H9 (cell line): ENCODE measurements around the gene PIGS. TPM values are rescaled to one million over a fixed set of nuclear protein-coding genes. Genes with fewer than 3 reads are reported as not detected.

Experiments used
- DNase-seq: peaks from one replicate; pipeline ENCODE4 v3.0.0-alpha.2; 2017
- H2AFZ ChIP-seq: one replicate; pipeline ENCODE4 v1.6.1; 2013; ENCODE audit warnings: mild to moderate bottlenecking, low read length, control low read depth, moderate library complexity
- H2AK5ac ChIP-seq: 2 replicates; pipeline ENCODE4 v1.6.1; 2013; ENCODE audit warnings: low read length, control low read depth, mixed read lengths; ENCODE audit not compliant: insufficient read length
- H2BK120ac ChIP-seq: one replicate; pipeline ENCODE4 v1.6.1; 2013; ENCODE audit warnings: low read depth, mild to moderate bottlenecking, low read length, control low read depth, inconsistent platforms; ENCODE audit not compliant: poor library complexity, severe bottlenecking
- H2BK12ac ChIP-seq: 2 replicates; pipeline ENCODE4 v1.6.1; 2013; ENCODE audit warnings: low read length, control low read depth, mixed read lengths, low read depth; ENCODE audit not compliant: insufficient read length
- H2BK15ac ChIP-seq: 2 replicates; pipeline ENCODE4 v1.6.1; 2013; ENCODE audit warnings: low read depth, low read length, control low read depth
- H2BK20ac ChIP-seq: one replicate; pipeline ENCODE4 v1.6.1; 2013; ENCODE audit warnings: low read depth, mild to moderate bottlenecking, low read length, control low read depth, inconsistent platforms; ENCODE audit not compliant: poor library complexity, severe bottlenecking
- H2BK5ac ChIP-seq: 2 replicates; pipeline ENCODE4 v1.6.1; 2013; ENCODE audit warnings: low read length, control low read depth, mixed read lengths; ENCODE audit not compliant: insufficient read length
- H3K14ac ChIP-seq: 2 replicates; pipeline ENCODE4 v1.6.1; 2013; ENCODE audit warnings: low read length, control low read depth; ENCODE audit not compliant: insufficient read depth
- H3K18ac ChIP-seq: 2 replicates; pipeline ENCODE4 v1.6.1; 2013; ENCODE audit warnings: low read depth, mild to moderate bottlenecking, mixed read lengths, low read length, control low read depth; ENCODE audit not compliant: insufficient read length
- H3K23ac ChIP-seq: 2 replicates; pipeline ENCODE4 v1.6.1; 2013; ENCODE audit warnings: low read length, control low read depth, mixed read lengths, low read depth; ENCODE audit not compliant: insufficient read length
- H3K23me2 ChIP-seq: 2 replicates; pipeline ENCODE4 v1.6.1; 2013; ENCODE audit warnings: low read depth, mild to moderate bottlenecking, mixed read lengths, low read length, control low read depth; ENCODE audit not compliant: insufficient read length, poor library complexity, severe bottlenecking
- H3K27ac ChIP-seq: 2 replicates; pipeline ENCODE4 v1.5.1; 2013; ENCODE audit warnings: low read length, control low read depth, mixed read lengths, low read depth; ENCODE audit not compliant: insufficient read length
- H3K27me3 ChIP-seq: 2 replicates; pipeline ENCODE4 v1.6.1; 2013; ENCODE audit warnings: low read length, control low read depth, inconsistent platforms; ENCODE audit not compliant: insufficient read depth
- H3K4ac ChIP-seq: 2 replicates; pipeline ENCODE4 v1.6.1; 2013; ENCODE audit warnings: low read depth, mild to moderate bottlenecking, control low read depth, inconsistent platforms, low read length, moderate library complexity
- H3K4me1 ChIP-seq: 2 replicates; pipeline ENCODE4 v1.6.1; 2013; ENCODE audit warnings: low read length, control low read depth, inconsistent platforms; ENCODE audit not compliant: insufficient read depth
- H3K4me2 ChIP-seq: 2 replicates; pipeline ENCODE4 v1.6.1; 2013; ENCODE audit warnings: low read length, control low read depth, mixed read lengths; ENCODE audit not compliant: insufficient read length, insufficient read depth
- H3K56ac ChIP-seq: 2 replicates; pipeline ENCODE4 v1.6.1; 2013; ENCODE audit warnings: low read depth, mild to moderate bottlenecking, mixed read lengths, low read length, control low read depth; ENCODE audit not compliant: insufficient read length
- H3K79me1 ChIP-seq: 2 replicates; pipeline ENCODE4 v1.6.1; 2013; ENCODE audit warnings: low read depth, mild to moderate bottlenecking, moderate library complexity, low read length, control low read depth, inconsistent platforms; ENCODE audit not compliant: insufficient read depth, poor library complexity, severe bottlenecking
- H3K79me2 ChIP-seq: 2 replicates; pipeline ENCODE4 v1.6.1; 2013; ENCODE audit warnings: low read length, control low read depth, inconsistent platforms; ENCODE audit not compliant: insufficient read depth
- H3K9ac ChIP-seq: 2 replicates; pipeline ENCODE4 v1.6.1; 2013; ENCODE audit warnings: low read length, control low read depth, mixed read lengths; ENCODE audit not compliant: insufficient read length; ENCODE audit errors: extremely low read depth
- H3K9me3 ChIP-seq: one replicate; pipeline ENCODE4 v1.6.1; 2013; ENCODE audit warnings: low read depth, low read length, inconsistent platforms; ENCODE audit not compliant: control insufficient read depth
- H3T11ph ChIP-seq: one replicate; pipeline ENCODE4 v1.6.1; 2013; ENCODE audit warnings: mild to moderate bottlenecking, low read length, control low read depth, inconsistent platforms
- H4K20me1 ChIP-seq: one replicate; pipeline ENCODE4 v1.6.1; 2013; ENCODE audit not compliant: control insufficient read depth, insufficient read length, insufficient read depth
- H4K5ac ChIP-seq: 2 replicates; pipeline ENCODE4 v1.6.1; 2013; ENCODE audit warnings: low read depth, mild to moderate bottlenecking, mixed read lengths, low read length, control low read depth; ENCODE audit not compliant: insufficient read length
- H4K8ac ChIP-seq: replicated peaks from 2 replicates; pipeline ENCODE4 v1.6.1; 2013; ENCODE audit warnings: low read length, control low read depth, mixed read lengths, low read depth; ENCODE audit not compliant: insufficient read length
- H4K91ac ChIP-seq: 2 replicates; pipeline ENCODE4 v1.6.1; 2013; ENCODE audit warnings: low read depth, mild to moderate bottlenecking, moderate library complexity, mixed read lengths, low read length, control low read depth; ENCODE audit not compliant: insufficient read length
- H3K27ac Mint-ChIP-seq, 3 experiments: 2 replicates in 2 of 3; 3 replicates in 1 of 3; pipeline ENCODE4 v1.8.0; 2020 to 2021; ENCODE audit warnings: mixed read lengths in 3 of 3, mild to moderate bottlenecking in 1 of 3, moderate library complexity in 1 of 3
- H3K27me3 Mint-ChIP-seq: 2 replicates; pipeline ENCODE4 v1.8.0; 2021; ENCODE audit warnings: low read depth, mild to moderate bottlenecking, moderate library complexity, mixed read lengths
- H3K36me3 Mint-ChIP-seq, 3 experiments: 2 replicates in 2 of 3; 3 replicates in 1 of 3; pipeline ENCODE4 v1.8.0; 2020 to 2021; ENCODE audit warnings: low read depth in 3 of 3, mixed read lengths in 3 of 3; ENCODE audit not compliant: insufficient read depth in 1 of 3
- H3K4me1 Mint-ChIP-seq, 2 experiments: 2 replicates each; pipeline ENCODE4 v1.8.0; 2020; ENCODE audit warnings: mixed read lengths in 2 of 2
- H3K4me3 Mint-ChIP-seq, 2 experiments: 2 replicates in 1 of 2; 3 replicates in 1 of 2; pipeline ENCODE4 v1.8.0; 2020 to 2021; ENCODE audit warnings: mild to moderate bottlenecking in 2 of 2, mixed read lengths in 2 of 2, moderate library complexity in 1 of 2
- H3K9me3 Mint-ChIP-seq, 2 experiments: 2 replicates in 1 of 2; 3 replicates in 1 of 2; pipeline ENCODE4 v1.8.0; 2020; ENCODE audit warnings: mild to moderate bottlenecking in 2 of 2, mixed read lengths in 2 of 2, moderate library complexity in 1 of 2
- CTCF ChIP-seq: fragments of 200-600 bp; sonication (generic); conservative IDR thresholded peaks from 3 replicates; pipeline ENCODE4 v1.8.0; 2021; ENCODE audit warnings: antibody characterized with exemption, mild to moderate bottlenecking
- WGBS: extraction: QIAGEN DNeasy Blood & Tissue Kit; methylation state at CpG from one replicate; pipeline ENCODE4 v1.1.7; 2013; ENCODE audit warnings: missing lambda C conversion rate, low lambda C conversion rate, mixed read lengths; ENCODE audit not compliant: insufficient read length; ENCODE audit errors: extremely low coverage; 5-methylcytosine and 5-hydroxymethylcytosine counted together
- total RNA-seq: library from RNA; stranded (reverse); gene quantifications from 2 replicates; pipeline ENCODE4 v1.2.1, GENCODE V29; 2021

Gene PIGS
- total RNA-seq, 1 experiment from 2014 or later: 45.8 TPM

GRCh38 chr17:28545141-28545503 lies 26.2 kb downstream of the PIGS start:
- H4K8ac ChIP-seq: no peak overlapping the region
- no peak overlapping the region for H2AFZ ChIP-seq
- H3K23ac ChIP-seq: no peak overlapping the region
- no peak for DNase-seq
- H3K9me3 Mint-ChIP-seq: no peaks in the 10 kb centered on the region
- H3K18ac ChIP-seq: no peak overlapping the region
- H2BK5ac ChIP-seq: no peak overlapping the region
- H4K5ac ChIP-seq: no peak overlapping the region
- H3K4me3 Mint-ChIP-seq: no peak overlapping the region
- no peak overlapping the region for H3T11ph ChIP-seq
- H3K27me3 ChIP-seq: no peaks in the 10 kb centered on the region
- no peak overlapping the region for H2BK20ac ChIP-seq
- WGBS: no CpG with 5 or more reads among the region's 2 CpGs
- no peaks in the 10 kb centered on the region for H3K9me3 ChIP-seq
- no peak overlapping the region for H2BK12ac ChIP-seq
- H3K4ac ChIP-seq: no peak overlapping the region
- peak overlapping the region in 1 of 3 experiments; percentile 42; a peak in 2 of 7 replicates for H3K27ac Mint-ChIP-seq
- peaks cover 27 to 46% of the 10 kb centered on the region in 2 experiments for H3K4me1 Mint-ChIP-seq
- no peaks in the 10 kb centered on the region for H3K79me1 ChIP-seq
- no peak overlapping the region for H3K56ac ChIP-seq
- no peaks in the 10 kb centered on the region for H3K79me2 ChIP-seq
- no peak overlapping the region for H2AK5ac ChIP-seq
- no peak overlapping the region for H3K4me2 ChIP-seq
- peaks cover 8% of the 10 kb centered on the region; the same call in 1 of the 2 replicates for H3K4me1 ChIP-seq
- no peak overlapping the region for H4K91ac ChIP-seq
- H3K9ac ChIP-seq: no peak overlapping the region
- no peak for TF ChIP-seq CTCF
- no peak overlapping the region for H2BK15ac ChIP-seq
- H3K14ac ChIP-seq: no peak overlapping the region
- H4K20me1 ChIP-seq: no peaks in the 10 kb centered on the region
- no peak overlapping the region for H3K27ac ChIP-seq
- H3K36me3 Mint-ChIP-seq: peaks cover 2 to 6% (median 3%) of the 10 kb centered on the region in 3 experiments; a peak in 4 of 7 replicates
- no peak overlapping the region for H2BK120ac ChIP-seq
- H3K27me3 Mint-ChIP-seq: no peaks in the 10 kb centered on the region
- no peaks in the 10 kb centered on the region for H3K23me2 ChIP-seq
